GM21737 (cell line): ENCODE results near the gene CSNK2A1.
A peak's percentile ranks its signal among the peaks of the same experiment; 100 is the strongest.
"Not testable (repeated sequence)": the region's sequence is repeated elsewhere in the genome, so short reads cannot be mapped to it uniquely, and the experiment has no call there.

Experiments
- ATAC-seq: cut with Tn5 transposase; IDR thresholded peaks from one replicate; pipeline ENCODE4 v1.9.1; 2021; ENCODE audit warnings: mild to moderate bottlenecking, moderate library complexity; ENCODE audit not compliant: unreplicated experiment

CSNK2A1 gene

DNA sequence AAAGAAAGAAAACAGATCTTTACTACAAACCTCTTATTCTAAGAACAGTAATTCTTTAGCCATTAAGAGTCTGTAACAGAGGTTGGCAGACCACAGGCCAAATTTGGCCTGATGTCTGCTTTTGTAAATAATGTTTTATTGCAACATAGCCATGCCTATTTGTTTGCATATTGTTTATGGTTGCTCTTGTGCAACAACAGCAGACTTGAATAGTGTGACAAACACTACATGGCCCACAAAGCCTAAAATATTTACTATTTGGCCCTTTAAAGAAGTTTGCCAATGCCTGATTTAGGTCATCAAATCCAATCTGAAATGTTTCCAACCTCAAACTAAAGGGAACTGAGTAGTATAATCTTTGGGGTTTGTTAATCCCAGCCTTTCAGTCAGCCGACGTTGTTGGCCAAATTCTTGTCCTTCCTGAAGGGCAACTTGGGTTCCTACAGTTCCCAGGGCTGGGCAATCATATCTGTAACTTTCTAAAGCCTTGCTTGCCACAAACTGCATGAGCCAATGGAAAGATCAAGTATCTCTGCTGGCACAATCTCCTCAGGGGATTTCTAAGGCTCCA is 47.4 kb downstream of the CSNK2A1 start:
- no peak for ATAC-seq

DNA sequence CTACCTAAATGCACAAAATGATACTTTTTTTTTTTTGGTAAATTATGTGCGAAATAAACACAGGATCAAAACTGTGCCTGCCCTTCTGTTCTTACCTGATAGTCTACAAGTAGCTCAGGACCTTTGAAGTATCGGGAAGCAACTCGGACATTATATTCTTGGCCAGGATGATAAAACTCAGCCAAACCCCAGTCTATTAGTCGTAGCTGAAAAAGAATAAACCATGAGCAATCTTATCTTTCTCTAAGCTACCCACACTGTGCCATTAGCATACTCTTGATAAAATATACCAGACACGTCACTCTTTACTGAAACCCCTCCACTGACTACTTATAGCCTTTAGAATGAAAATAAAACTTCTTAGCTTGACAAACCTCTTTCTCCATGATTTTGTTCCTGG is 51.4 kb downstream of the CSNK2A1 start:
- ATAC-seq: no peak

DNA sequence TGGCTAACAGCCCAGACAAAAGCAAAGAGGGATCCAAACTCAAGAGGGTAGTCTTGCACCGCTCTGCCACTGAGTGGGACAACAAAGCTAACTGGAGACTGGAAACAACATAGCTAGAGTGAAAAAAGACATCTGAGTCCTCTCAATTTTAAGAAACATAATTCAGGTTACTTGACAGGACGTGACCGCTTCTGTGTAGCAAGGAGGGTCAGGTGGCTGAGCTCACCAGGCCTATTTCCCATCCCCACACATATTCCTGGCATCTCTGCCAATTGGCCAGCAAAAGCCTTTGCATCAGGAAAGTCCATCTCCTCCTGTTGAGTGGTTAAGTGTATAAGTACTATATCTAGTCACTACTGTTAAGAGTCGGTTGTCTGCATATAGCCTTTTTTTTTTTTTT is 55.9 kb downstream of the CSNK2A1 start:
- ATAC-seq: no peak

DNA sequence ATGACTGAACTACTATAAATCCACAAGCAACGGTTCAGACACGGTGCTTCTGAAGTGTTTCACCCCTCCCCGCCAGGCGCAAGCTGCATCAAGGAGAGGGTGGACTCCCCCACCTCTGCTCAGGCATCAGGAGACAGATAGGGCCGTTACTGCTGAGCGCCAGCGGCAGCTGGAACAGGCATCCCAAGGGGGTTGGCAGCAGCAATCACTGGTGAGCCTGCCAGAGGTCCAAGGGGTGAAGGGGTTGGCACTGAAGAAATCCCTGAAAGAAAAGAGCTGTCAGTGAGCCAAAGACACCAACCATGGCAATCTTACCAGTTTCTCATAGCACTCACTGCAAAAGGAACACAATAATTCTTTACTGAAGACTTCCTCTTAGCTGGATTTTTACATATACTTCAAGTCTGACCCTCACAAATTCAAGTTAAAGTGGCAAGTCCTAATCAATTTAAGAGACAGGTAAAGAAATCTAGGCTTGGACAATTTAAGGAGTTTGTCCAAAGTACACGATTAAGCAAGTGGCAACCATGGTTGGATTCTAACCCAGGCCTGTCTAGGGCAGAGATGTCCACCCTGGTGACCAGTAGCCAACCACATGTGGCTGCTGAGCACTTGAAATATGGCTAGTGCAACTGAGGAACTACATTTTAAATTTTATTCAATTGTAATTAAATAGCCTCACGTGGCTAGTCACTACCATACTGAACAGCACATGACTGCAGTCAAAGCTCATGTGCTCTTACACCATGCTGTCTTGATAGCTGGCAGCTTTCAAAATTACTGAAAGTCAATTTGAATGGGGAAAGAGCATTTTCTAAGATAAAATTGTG is 59.6 kb downstream of the CSNK2A1 start:
- no peak for ATAC-seq

DNA sequence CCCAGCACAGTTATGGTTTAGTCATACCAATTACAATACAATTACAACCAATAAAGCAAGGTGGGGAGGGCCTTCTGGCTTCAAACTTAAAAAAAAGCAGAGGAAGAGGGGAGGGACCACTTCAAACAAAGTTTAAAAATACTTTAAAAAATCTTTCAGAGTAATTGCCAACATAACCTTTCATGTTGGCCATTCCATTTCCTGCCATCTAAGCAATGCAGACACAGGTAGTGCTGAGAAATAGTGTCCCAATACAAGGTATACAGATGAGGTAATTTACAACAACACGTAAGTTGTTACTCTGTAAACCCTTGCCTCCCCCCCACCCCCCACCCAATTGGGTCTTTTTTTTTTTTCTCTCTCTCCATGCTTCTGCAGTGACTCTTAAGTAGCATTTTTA is 62.4 kb downstream of the CSNK2A1 start:
- no peak for ATAC-seq

DNA sequence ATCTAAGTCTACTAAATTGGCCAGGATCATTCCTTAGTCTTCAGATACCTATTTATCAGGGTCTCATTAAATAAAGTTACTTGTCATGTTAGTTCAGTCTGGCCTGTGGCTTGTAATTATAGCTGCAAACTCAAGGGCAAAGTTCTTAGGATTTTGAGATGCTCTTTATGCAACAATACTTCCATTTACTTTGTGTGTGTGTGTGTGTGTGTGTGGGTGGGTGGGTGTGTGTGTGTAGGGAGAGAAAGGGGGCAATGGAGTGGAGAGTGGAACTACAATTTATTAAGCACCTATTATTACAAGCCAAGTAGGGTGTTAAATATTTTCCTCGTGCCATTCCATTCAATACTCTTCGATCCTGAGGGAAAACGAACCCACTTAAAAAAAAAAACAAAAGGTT is 63.5 kb downstream of the CSNK2A1 start:
- ATAC-seq: no peak

DNA sequence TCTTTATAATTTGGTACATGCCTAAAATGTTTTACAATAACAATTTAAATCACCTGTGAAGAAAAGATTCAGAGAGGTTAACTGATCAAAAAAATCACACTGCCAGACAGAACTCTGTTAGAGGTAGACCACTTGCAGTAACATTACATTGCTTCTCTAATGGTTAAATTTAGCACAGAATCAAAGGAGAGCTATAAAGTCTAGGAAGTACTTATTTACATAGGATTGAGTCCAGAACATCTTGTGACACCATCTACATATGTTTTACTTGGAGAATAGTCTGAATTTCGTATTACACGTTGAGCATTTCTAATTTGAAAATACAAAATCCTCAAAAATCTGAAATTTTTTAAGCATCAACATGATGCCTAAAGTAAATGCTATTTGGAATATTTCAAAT is 64.1 kb downstream of the CSNK2A1 start:
- no peak for ATAC-seq

DNA sequence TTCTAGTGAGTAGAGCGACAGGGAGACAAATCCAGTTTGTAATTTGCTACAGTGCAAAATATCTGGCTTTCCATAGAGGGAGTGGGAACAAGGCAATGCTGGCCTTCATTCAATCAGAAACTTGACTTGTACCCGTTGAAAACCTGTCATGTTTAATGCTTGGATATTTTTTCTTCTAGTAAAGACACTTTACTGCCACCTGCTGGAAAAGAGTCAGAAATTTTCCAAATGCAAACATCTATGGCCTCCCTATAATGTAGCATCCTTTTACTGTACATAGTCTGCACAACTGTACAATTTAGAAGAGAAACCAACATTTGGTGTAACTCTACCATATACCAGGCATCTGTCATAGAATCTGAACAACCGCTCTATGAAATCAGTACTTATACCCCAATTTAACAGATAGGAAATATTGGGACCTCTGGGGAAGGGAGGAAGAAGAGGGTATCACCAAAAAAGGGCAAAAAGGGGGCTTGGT is 64.6 kb downstream of the CSNK2A1 start:
- no peak for ATAC-seq

DNA sequence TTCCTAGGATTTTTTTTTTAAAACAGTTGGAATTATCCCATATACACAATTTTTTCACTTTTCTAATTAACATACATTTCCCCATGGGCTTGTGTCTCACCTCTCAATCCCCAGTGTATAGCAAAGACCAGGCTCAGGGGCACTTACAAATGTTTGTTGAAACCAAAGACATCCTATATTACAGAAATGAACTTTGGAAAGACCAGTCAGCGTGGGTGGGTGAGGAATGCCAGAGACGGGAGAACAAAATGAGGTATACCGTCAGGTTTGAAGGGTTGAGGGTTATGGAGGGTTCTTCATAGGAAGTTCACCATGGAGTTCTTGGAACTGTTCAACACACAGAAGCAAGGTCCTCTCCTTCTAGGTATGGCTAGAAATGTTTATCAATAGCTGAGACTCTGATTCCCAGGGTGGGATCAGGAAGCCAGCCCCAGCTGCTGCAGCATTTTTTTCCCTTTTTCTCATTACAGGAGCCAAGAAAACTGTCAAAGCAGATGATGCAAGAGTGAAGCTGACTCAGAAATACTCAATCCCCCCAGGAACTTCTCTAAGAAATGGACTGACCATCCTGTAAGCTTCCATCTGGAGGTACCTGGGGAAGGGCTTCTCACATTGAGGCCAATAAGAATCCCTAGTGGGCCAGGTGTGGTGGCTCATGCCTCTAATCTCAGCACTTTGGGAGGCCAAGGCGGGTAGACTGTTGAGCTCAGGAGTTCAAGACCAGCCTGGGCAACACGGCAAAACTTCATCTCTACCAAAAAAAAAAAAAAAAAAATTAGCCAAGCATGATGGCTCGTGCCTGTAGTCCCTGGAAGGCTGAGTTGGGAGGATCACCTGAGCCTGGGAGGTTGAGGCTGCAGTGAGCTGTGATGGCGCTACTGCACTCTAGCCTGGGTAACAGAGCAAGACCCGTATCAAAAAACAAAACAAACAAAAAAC is 65.3 kb downstream of the CSNK2A1 start:
- no peak for ATAC-seq

DNA sequence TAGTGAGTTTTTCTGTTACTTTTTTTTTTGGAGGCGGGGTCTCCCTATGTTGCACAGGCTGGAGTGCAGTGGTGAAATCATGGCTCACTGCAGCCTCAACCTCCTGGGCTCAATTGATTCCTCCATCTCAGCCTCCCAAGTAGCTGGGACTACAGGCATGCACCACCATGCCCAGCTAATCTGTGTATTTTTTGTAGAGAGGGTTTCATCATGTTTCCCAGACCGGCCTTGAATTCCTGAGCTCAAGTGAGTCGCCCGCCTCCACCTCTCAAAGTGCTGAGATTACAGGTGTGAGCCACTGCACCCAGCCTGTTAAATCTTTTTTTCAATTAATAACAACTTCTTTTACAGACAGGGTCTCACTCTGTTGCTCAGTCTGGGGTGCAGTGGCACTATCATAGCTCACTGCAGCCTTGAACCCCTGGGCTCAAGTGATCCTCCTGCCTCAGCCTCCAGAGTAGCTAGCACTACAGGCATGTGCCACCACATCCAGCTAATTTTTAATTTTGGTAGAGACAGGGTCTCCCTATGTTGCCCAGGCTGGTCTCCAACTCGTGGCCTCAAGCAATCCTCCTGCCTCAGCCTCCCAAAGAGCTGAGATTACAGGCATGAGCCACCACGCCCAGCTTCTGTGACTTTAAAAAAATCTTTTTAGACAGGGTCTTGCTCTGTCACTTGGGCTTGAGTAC is 66.9 kb downstream of the CSNK2A1 start:
- ATAC-seq: not testable (repeated sequence)

DNA sequence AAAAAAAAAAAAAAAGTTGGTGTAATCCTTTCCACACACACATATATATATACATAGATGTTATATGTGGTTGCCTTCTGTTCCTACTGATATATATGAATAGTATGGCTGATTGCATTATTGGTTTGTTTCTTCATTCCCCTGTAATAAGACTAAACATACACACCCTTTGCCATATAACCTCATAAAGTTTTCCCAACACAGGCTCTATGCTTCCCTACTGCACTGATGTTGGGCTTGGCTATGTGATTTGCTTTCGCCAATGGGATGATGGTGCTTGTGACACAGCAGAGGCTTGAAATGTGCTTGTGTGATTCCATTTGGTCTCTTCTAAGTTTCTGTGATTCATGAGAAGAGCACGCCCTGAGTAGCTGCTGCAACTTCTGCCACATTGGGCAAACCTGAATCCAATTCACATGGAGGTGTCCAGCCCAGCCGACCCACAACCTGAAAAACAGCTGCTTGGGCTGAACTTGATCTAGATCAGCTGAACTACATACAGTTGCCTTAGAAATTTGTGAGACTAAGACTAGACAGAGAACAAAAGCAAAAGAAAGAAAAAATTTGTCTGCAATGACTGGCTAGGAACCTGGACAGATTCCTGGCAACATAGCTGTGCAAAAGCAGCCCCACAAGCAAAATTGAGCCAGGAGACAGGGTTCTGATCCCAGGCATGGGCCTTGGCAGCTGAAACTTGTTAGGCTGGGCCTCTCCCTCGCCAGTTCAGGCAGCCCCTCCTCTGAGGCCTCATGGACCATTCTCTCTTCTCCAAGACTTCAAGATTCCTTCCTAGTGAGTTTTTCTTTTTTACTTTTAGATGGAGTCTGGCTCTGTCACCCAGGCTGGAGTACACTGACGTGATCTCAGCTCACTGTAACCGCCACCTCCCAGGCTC is 67.9 kb downstream of the CSNK2A1 start:
- ATAC-seq: no peak

DNA sequence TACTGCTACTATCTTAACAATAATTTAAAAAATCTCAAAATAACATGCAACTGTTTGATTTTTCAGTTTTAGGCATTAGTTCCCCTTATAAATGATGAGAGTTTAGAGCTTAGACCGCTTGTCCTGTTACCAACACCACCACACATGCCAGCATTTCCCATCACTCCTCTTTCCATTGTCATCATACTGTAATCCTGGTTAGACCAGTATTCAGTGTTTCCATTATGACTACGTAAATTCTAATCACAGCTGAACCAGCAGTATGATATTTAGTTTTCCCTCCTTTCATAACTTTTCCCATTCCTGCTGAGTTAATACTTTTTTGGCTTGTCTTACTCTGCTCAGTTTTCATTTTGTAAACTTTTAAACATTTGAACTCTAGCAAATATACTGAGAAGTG is 69.0 kb downstream of the CSNK2A1 start:
- no peak for ATAC-seq

DNA sequence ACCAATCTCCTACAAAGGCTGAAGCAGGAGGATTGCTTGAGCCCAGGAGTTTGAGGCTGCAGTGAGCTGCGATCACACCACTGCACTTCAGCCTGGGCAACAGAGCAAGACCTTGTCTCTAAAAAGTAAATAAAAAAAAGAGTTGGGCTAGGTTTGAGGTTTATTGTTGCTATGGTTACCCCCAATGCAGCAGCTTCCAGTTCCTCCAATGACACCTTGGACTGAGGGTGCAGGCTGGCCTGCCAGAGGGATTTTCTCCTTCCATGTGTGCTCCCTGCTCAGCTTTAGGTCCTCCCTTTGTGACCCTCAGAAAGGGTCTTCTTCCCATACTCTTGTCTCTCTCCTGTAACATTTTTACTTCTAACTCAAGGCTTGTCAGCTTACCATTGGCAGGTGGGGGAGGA is 70.7 kb downstream of the CSNK2A1 start:
- no peak for ATAC-seq

DNA sequence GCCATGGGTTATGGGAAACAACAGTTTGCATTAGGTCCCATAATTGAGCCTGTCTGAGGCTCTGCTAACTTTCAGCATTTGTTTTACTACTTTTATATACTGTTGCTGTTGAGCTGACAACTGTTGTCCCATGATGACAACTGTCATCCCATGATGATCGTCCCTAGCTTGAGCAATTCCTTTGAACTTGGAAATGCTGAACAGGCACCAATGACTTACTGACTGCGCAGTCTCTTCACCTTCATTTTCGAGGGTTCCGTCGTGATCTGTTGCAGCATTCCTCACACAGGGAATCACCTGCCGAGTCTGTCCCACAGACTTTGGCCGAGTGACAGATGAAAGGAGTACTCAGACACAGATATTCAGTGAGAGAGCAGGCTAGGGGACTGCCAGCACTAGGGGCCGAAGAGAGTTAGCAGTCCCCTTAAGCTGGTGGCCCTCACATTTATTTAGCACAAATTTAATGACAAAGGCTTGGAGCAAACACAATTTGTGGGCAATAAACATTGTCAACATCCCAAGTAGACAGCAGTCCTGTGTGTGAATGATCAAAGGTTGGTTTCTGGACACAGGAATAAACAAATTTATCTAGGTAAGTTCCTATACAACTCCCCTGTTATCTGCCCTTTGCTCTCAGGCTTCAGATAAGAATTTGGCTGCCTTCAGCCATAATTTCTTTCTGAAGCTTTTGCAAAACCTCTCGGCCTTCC is 71.3 kb downstream of the CSNK2A1 start:
- ATAC-seq: no peak

DNA sequence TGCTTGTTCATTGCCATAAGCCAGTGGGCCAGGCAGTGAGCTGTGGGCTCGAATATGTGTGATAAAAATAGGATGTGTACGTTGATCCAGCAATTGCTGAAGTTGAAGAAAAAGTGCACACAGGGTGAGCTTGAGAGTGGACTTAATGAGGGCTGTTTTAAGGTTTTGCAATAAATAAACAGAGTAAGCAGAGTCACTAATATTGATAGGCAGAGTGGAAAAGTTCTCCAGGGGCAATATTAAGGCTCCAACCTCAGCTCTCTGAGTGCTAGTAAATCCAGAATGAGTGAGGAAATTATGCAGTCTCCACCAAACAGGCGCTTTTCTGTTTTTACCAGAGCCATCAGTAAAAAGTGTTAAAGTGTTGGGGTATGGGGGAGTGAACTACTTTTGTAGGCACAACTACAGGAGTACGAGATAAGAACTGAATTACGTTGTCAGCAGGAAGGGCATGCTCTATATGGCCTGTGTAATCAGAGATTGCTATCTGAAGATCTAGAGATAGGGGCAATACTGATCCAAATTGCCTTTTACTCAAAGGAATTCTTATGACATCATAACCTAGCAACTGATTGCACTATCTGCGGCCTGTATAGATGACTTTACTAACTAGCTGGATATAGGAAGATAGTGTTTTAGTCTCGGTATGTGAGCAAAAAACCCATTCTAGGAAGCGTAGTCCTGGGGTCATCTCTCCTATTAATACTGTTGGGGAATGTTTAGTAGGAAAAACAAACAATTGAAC is 73.7 kb downstream of the CSNK2A1 start:
- no peak for ATAC-seq

DNA sequence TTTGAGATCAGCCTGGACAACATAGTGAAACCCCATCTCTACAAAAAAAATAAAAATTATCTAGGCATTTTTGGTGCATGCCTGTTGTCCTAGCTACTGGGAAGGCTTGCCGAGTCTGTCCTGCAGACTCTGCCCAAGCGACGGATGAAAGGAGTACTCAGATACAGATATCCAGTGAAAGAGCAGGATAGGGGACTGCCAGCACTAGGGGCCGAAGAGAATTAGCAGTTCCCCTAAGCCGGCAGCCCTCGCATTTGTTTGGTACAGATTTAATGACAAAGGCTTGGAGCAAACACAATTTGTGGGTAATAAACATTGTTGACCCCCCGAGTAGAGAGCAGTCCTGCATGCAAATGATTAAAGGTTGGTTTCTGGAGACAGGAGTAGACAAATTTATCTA is 75.8 kb downstream of the CSNK2A1 start:
- ATAC-seq: no peak

DNA sequence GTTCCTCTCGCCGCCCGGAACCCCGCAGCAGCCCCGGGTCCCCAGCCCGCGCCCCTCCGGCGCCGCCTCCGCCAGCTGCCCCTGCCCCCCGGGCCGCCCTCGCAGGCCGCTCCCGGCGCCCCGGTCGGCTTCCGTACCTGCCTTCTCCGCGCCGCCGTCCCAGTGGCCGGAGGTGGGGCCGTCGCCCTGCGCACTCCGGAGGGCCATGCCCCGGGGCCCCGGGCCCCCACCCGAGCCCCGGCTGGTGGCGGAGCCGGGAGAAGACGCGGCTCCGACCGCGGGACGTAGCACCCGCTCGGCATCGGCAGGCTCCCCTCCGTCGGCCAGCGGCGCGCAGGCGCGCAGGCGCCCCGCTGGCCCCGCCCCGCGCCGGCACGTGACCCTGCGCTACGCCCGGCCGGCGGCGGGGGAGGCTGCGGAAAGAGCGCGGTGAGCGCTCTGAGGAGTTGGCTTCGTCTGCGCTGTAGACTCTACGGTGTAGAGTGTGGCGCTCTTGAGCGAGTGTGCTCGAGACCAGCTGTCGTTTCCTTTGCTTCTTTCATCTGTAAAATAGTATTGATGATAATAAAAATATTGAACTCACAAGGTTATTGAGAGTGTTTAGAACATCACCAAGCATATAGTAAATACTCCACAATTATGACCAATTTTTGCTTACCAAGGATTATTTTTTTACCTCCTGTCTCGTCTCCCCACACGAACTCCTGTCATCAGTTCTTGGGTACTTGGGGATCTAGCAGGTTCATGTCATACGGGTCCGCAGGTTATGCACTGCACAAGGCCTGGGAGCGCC is 81.2 kb downstream of the CSNK2A1 start, which contains the start of gene TBC1D20:
TBC1D20 (minus strand) TSS at position 335 of the 793 bp plus-strand sequence; CDS start at position 207, 128 bp downstream.
- ATAC-seq: peak; percentile 94
